Hair follicle dermal papilla cell (primary cell): ENCODE results near the gene PPID. TPM values are rescaled to one million over a fixed set of nuclear protein-coding genes. Genes with fewer than 3 reads are reported as not detected.

Experiments used
- small RNA-seq: library from RNA; depleted of rRNA; stranded (forward); fragments of <200 nt; gene quantifications from one replicate; pipeline ENCODE3, GENCODE V24; 2012
- total RNA-seq: library from RNA; depleted of rRNA; stranded (reverse); fragments of >200 nt; gene quantifications from 2 replicates; pipeline ENCODE4 v1.2.3, GENCODE V29; 2012

Gene PPID
- total RNA-seq = 13.0 and 14.2 TPM in 2 replicates

DNA sequence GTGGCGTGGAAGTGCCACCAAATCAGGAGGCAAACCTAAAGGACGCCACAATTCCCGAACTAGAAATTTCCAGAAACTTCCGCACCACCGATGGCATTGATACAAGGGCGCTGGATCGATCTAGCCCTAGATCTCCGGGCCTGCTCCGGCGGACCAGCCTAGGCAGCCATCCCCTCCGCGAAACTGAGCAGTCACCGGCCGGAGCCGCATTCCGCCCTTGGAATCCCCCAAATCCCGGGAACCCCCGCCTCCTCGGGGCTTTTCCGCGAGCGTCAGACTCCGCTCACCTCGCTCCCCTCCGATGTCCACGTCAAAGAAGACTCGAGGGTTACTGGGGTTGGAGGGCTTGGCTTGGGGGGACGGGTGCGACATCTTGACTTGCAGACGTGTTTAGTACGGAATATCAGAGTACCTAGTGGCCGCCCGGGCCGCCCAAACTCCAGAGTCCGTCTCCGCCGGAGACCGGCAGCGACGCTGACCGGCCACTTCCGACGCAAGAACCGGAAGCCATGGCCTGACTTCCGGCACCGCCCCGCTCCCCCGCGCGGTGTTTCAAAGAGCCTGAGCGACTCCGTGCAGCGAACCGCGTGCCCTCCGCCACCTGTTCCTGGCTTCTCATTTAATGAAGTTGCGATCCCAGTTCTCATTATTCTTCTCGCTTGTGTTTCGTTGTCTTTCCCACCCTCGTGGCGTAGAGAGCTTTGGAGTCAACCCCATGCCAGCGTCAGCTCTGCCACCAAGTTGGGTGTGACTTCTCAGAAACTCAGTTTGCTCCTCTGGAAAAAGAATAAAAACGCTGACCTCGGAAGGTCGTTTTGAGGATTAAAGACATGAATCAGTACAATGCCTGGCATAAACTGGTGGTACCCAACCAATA, at the start of gene PPID:
Gene PPID, minus strand, starts transcription at position 480 of the 877 bp plus-strand sequence. Its CDS starts 108 bp downstream, at position 372.

DNA sequence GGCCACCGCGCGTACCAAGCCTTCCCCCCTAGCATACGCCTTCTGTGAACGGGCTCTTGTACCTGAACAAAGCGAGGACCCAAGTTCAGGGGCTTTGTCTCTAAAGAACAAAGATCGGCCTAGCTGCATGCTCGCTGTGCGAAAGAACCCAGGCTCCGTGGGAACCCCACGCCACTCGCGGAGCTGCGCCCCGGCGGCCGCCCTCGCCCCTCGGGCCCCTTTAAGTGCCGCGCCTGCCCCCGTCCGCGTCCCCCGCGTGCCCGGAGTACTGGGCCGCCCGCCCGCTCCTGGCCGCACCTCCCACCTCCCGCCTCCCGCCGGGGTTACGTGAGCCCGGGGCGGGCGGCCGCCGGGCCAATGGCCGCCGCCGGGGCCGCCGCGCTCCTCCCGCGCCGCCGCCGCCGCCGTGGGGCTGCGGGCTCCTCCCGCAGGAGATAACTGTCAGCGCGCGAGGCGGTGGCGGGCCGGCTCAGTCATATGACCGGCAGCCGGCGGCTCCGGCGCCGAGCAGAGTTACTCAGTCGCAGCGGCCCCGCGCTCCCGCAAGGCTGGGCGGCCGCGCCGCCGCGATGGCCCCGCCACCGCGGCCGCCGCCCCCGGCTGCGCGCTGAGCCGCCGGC, 45.5 kb upstream of the PPID start, which contains the start of gene FNIP2:
Gene FNIP2, plus strand, starts transcription at position 472 of the 620 bp plus-strand sequence. CDS start 187 bp downstream, outside the sequence.

GRCh38 chr4:158671915-158672806, 51.0 kb downstream of the PPID start, which contains the start of gene ETFDH:
Gene ETFDH, plus strand, starts transcription at chr4:158672296. Its CDS starts 161 bp downstream, at chr4:158672457.

DNA sequence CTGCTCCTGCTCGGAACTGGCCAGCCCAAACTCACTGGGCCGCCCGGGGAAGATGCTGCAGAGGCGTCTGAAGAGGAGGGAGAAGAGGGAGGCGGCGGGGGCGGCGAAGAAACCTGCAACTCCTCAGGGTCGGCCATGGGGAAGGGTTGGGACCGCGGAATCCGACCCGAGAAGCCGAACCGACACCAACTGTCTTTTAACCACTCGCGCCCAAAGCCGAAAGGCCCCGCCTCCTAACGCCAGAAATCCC, 51.6 kb downstream of the PPID start, which contains the start of gene C4orf46:
Gene C4orf46, minus strand, starts transcription at position 223 of the 250 bp plus-strand sequence. Its CDS starts 86 bp downstream, at position 137.

Small RNA genes within 50 kb of the gene (small RNA-seq; reads per million reads assigned to genes)
- not detected for gene RF00012

Other genes starting within 250 kb of the PPID start
- 1.6 and 2.1 TPM in 2 replicates for gene RXFP1, start 201.5 kb downstream of the PPID start, total RNA-seq
- 14.3 and 14.4 TPM in 2 replicates for gene C4orf46, start 51.5 kb downstream of the PPID start, total RNA-seq
- gene ETFDH, start 51.1 kb downstream of the PPID start, total RNA-seq = 20.6 TPM in 2 replicates
- gene FNIP2, start 45.6 kb upstream of the PPID start, total RNA-seq = 23.6 and 30.7 TPM in 2 replicates